NCI-H1436 (cell line): Measurements from ENCODE around the gene ZNF280D.
"Not testable (repeated sequence)": the region's sequence is repeated elsewhere in the genome, so short reads cannot be mapped to it uniquely, and the experiment has no call there.

Experiments used
- DNase-seq: peaks from one replicate; lab custom pipeline; 2025; lab: John Stamatoyannopoulos, UW

Gene ZNF280D

DNA sequence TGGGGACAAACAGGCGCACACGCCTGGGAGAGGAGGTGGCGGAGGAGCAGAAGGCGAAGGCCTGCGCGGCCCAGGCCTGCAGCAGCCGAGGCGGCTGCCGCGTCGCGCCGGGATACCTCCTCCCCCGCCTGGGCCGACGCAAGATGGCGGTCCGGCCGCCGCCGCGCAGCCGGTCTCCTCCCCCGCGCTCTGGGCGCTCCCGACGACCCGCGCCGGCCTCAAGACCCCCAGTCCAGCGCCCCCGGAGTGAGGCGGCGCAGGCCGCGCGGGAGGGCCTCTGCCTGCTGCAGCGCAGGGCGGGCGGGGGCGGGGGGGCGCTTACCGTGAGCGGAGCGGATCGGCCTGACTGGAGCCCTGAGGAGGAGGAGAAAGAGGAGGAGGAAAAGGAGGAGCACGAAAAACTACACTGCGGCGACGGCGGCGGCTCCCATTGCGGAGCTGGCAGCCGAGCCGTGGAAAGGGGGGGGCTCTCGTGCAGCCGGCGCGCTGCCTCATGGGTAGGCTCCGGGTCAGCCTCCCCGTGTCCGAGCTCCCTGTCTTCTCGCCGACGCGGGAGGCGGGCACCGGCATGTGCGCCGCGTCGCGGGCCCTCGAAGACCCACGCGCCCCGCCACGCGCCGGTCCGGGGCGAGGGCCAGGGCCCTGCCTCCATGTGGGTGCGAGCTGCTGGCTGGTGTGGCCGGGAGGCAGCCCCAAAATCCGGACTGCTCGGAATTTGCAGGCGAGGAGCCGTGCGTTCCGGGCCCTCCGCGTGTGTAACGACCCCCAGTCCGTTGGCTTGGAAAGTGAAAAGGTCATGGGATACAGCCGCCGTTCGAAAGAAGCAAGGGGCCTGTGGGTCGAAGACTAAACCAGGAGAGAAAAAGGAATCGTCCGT lies at the start of gene ZNF280D:
Gene ZNF280D, minus strand, starts transcription at position 374 of the 877 bp plus-strand sequence. CDS start 26,400 bp downstream, outside the sequence.
- peak; percentile 74 for DNase-seq

GRCh38 chr15:56782306-56782705 lies 49.0 kb upstream of the ZNF280D start:
- no peak for DNase-seq

GRCh38 chr15:56781666-56782065 lies 48.4 kb upstream of the ZNF280D start:
- no peak for DNase-seq

DNA sequence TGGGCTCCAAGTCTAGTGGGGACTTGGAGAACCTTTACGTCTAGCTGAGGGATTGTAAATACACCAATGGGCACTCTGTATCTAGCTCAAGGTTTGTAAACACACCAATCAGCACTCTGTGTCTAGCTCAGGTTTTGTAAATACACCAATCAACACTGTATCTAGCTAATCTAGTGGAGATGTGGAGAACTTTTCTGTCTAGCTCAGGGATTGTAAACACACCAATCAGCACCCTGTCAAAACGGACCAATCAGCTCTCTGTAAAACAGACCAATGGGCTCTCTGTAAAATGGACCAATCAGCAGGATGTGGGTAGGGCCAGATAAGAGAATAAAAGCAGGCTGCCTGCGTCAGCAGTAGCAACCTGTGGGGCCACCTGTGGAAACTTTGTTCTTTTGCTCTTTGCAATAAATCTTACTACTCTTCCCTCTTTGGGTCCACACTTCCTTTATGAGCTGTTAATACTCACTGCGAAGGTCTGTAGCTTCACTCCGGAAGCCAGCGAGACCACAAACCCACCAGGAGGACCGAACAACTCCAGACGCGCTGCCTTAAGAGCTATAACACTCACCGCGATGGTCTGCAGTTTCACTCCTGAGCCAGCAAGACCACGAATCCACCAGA lies 46.9 kb upstream of the ZNF280D start:
- DNase-seq, result not testable (repeated sequence)

- not testable (repeated sequence) for DNase-seq
Observed at GRCh38 chr15:56779449-56779848, 46.1 kb upstream of the ZNF280D start.

DNA sequence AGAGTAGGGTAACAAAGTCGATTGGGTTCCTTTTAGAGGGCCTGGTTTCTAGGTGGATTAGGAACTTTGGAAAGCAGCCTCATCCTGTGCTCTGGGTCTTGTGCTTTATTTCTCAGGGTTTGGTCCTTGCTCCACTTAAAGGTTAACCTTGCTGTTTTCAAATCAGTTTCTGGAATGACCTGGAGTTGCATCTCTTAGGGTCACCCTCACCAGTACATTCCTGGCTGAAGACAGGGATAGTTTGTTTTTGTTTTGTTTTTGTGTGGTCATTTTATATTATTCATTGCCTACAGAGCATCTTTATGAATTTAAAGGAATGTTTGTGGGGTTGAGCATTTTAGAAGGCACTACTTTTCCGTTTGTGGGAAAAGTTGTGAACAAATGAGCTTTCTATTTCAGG lies 45.5 kb upstream of the ZNF280D start:
- DNase-seq, result no peak

GRCh38 chr15:56776839-56777238 lies 43.5 kb upstream of the ZNF280D start:
- no peak for DNase-seq

DNA sequence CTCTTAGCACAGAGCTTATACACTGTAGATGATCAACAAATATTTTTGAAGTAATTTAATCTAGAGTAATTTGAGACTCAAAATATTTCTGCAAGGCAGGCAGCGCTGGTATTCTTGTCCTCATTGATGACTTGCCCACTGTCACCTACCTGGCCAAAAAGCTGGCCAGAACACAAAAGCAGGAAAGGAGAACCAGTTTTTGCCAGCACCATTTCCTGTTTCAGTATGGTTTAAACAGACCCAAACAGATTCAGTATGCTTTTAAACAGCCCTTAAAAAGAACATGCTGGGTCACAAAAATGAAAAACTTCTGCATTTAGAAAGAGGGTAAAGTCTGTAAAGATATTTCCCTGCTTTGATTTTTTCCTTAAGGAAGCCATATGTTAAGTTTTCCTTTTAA lies 42.3 kb upstream of the ZNF280D start:
- DNase-seq, result no peak

- DNase-seq, result no peak
Observed at GRCh38 chr15:56774356-56774755, 41.0 kb upstream of the ZNF280D start.

GRCh38 chr15:56772868-56773639 lies 39.7 kb upstream of the ZNF280D start:
- DNase-seq, result no peak

DNA sequence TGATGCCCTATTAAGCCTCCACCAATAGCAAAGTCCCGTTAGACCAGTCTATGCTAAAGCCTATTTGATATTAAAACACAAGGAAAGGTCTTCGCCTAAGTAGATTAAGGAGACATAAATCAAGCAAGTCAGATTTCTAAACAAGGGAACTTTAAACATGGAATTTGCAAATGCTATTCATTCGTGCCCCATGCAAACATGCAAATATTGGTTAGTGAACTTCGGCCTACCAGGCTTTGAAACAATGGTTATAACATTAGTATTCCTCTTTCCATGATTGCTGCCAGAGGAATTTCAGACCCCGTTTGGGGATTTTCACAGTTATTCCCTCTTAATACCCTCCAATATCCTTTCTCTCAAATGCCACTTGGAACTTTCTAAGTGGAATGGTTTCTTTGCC lies 36.9 kb upstream of the ZNF280D start:
- DNase-seq, result no peak

- no peak for DNase-seq
Observed at GRCh38 chr15:56767315-56767714, 34.0 kb upstream of the ZNF280D start.

- DNase-seq, result no peak
Observed at GRCh38 chr15:56765251-56765650, 31.9 kb upstream of the ZNF280D start.

GRCh38 chr15:56763141-56763895 lies 30.0 kb upstream of the ZNF280D start:
- no peak for DNase-seq

- DNase-seq, result no peak
Observed at GRCh38 chr15:56760186-56760585, 26.9 kb upstream of the ZNF280D start.

DNA sequence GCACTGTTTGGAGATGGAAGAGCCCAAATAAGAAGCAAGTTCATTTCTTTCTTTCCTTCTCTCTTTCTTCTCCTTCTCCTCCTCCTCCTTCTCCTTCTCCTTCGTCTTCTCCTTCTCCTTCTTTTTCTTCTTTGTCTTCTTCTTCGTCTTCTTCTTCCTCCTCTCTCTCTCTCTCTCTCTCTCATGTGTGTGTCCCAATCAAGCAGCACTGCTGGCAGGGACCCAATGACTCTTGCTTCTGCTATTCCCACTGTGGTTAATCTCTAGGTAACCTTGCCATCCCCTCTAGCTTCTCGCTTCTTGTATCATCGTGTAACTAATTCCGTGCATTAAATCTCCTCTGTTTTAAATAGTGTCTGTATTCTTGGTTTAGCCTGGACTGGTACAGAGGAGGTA lies 26.1 kb upstream of the ZNF280D start:
- no peak for DNase-seq

GRCh38 chr15:56758770-56759449 lies 25.6 kb upstream of the ZNF280D start:
- DNase-seq, result no peak

DNA sequence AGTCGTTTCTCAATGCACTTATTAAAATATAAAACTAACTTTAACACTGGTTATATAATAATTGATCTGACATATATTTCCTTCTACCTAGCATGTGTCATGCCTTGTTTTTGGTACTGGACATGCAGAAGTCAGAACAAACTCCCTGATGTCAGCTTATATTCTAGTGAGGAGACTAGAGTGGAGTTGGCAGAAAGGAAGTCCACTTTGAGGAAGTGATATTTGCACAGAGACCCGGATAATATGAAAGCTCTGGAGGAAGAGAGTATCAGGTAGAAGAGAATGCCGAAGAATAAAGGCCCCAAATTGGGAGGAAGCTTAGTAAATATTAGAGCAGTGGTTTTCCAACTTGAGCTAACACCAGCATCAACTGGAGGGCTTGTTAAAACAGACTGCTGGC lies 24.6 kb upstream of the ZNF280D start:
- no peak for DNase-seq

DNA sequence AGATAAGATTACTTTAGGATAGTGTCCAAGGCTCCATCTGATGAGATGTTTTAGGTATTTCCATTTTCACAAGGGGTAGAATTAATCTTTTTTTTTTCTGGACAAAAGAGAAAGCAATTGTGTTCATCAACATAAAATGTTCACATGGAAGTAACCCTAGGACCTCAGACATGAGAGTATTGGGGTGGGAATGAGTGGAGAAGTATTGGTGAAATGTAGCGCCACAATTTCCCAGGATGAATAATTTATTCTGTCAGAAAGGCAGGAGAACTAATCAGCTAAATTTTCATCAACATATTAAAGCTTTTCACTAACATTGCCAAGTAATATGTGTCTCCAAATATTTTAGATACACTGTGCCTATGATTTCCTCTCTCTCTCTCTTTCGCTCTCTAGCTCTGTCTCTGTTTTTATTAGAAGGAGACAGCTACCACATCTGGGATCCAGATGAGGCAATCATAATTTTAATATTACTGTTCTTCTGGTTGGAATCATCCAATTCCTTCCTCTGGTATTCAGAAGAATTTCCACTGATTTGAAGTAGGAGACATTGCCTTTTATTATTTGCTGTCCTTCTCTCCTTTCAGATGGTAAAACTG lies 21.6 kb upstream of the ZNF280D start:
- no peak for DNase-seq

DNA sequence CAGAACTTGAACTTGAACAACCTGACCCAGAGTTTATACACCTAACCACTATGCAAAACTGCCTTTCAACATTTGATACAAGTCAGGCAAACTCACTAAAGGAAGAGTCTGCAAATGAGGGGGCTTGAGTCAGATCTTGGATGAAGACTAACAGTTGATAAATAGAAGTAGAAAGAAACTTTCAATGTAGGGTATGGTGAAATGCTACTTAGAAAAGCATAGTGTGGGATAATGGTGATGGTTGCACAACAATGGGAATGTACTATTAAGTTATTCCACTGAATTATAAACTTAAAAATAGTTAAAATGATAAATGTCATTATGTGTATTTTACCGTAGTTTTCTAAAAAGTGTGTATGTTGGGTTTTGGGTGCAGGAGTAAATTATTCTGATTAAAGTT lies 19.7 kb upstream of the ZNF280D start:
- no peak for DNase-seq

DNA sequence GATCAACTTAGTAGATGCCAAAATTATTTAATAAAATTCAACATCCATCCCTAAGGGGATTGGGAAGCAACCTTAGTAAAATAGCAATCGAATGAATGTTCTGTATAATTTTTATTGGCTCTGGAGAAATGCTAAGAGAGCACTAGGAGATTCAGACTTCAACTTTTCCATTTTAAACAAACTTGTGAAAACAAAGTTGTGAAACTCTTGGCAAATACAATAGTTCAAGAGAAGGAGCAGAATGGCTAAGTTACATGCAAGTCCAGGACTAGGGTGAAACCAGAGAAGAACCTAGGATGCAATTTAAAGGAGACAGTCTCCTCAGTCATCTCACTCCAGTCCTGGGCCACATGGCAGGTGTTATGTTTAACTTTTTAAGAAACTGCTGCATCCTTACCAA lies 16.7 kb upstream of the ZNF280D start:
- no peak for DNase-seq
